Superior temporal gyrus (tissue), 1 donor: Measurements from ENCODE around the gene P2RX3.
"Not testable (repeated sequence)": the region's sequence is repeated elsewhere in the genome, so short reads cannot be mapped to it uniquely, and the experiment has no call there.

Experiments used
- DNase-seq: peaks from one replicate; pipeline ENCODE4 v3.0.0-alpha.2; 2016; ENCODE audit errors: extremely low spot score

Gene P2RX3

GRCh38 chr11:57338142-57338541, at the start of gene P2RX3:
Gene P2RX3 (plus strand): TSS chr11:57338352. CDS start chr11:57338551, 199 bp downstream.
- no peak for DNase-seq

- no peak for DNase-seq
These were observed 49.2 kb upstream of the P2RX3 start for GRCh38 chr11:57288771-57289579.

- DNase-seq = no peak
These were observed 47.9 kb upstream of the P2RX3 start for GRCh38 chr11:57290288-57290687.

GRCh38 chr11:57294225-57295131, 43.7 kb upstream of the P2RX3 start:
- peak; percentile 26 for DNase-seq

- DNase-seq = not testable (repeated sequence)
These were observed 41.9 kb upstream of the P2RX3 start for GRCh38 chr11:57296205-57296604.

- DNase-seq = no peak
These were observed 40.9 kb upstream of the P2RX3 start for GRCh38 chr11:57297221-57297620.

- DNase-seq = no peak
These were observed 38.9 kb upstream of the P2RX3 start for GRCh38 chr11:57299150-57299737.

- DNase-seq = no peak
These were observed 37.4 kb upstream of the P2RX3 start for GRCh38 chr11:57300785-57301184.

GRCh38 chr11:57301711-57302423, 36.3 kb upstream of the P2RX3 start:
- DNase-seq = no peak

GRCh38 chr11:57302489-57302888, 35.7 kb upstream of the P2RX3 start:
- DNase-seq = no peak

GRCh38 chr11:57303280-57303989, 34.7 kb upstream of the P2RX3 start:
- DNase-seq = no peak

GRCh38 chr11:57303990-57304579, 34.1 kb upstream of the P2RX3 start:
- DNase-seq = no peak

GRCh38 chr11:57305523-57305922, 32.6 kb upstream of the P2RX3 start:
- no peak for DNase-seq

- no peak for DNase-seq
These were observed 31.8 kb upstream of the P2RX3 start for GRCh38 chr11:57306161-57306876.

GRCh38 chr11:57306940-57307565, 31.1 kb upstream of the P2RX3 start:
- DNase-seq = no peak

- no peak for DNase-seq
These were observed 30.4 kb upstream of the P2RX3 start for GRCh38 chr11:57307666-57308270.

- no peak for DNase-seq
These were observed 29.6 kb upstream of the P2RX3 start for GRCh38 chr11:57308426-57309060.
